Liver (tissue), 3 donors: ENCODE results near the gene IRAK1BP1.

Source experiments
- EGR1 ChIP-seq, 2 donors: IDR thresholded peaks; 2 replicates each; pipeline ENCODE4 v1.6.1; 2016 to 2018; ENCODE audit warnings: antibody characterized with exemption in 2 of 2, low read depth in 2 of 2
- GABPA ChIP-seq, 2 donors: IDR thresholded peaks in 1 of 2; conservative IDR thresholded peaks in 1 of 2; 2 replicates each; pipeline ENCODE4 v1.6.1; 2016; ENCODE audit warnings: antibody characterized with exemption in 2 of 2, mild to moderate bottlenecking in 1 of 2, moderate library complexity in 1 of 2
- HNF4A ChIP-seq, 2 donors: conservative IDR thresholded peaks; 2 replicates each; pipeline ENCODE4 v1.6.1; 2016; ENCODE audit warnings: antibody characterized with exemption in 2 of 2, mild to moderate bottlenecking in 2 of 2
- JUND ChIP-seq, 2 donors: IDR thresholded peaks; 2 replicates each; pipeline ENCODE4 v1.6.1; 2016; ENCODE audit warnings: antibody characterized with exemption in 2 of 2
- RAD21 ChIP-seq, 2 donors: IDR thresholded peaks; 2 replicates each; pipeline ENCODE4 v1.6.1; 2016; ENCODE audit warnings: antibody characterized with exemption in 2 of 2, mild to moderate bottlenecking in 2 of 2
- RXRA ChIP-seq, 2 donors: IDR thresholded peaks; 2 replicates each; pipeline ENCODE4 v1.6.1; 2017 to 2018; ENCODE audit warnings: antibody characterized with exemption in 2 of 2, mild to moderate bottlenecking in 1 of 2
- SP1 ChIP-seq: IDR thresholded peaks from 2 replicates; pipeline ENCODE4 v1.6.1; 2018; ENCODE audit warnings: antibody characterized with exemption, mild to moderate bottlenecking
- TAF1 ChIP-seq: conservative IDR thresholded peaks from 2 replicates; pipeline ENCODE4 v1.6.1; 2016; ENCODE audit warnings: antibody characterized with exemption, mild to moderate bottlenecking
- YY1 ChIP-seq: IDR thresholded peaks from 2 replicates; pipeline ENCODE4 v1.6.1; 2016; ENCODE audit warnings: antibody characterized with exemption, mild to moderate bottlenecking
- TF ChIP-seq, protein P1 (sequence below): fragments of 150-350 bp; IDR thresholded peaks from 2 replicates; pipeline ENCODE4 v1.5.1; 2017; ENCODE audit warnings: improper control_type of control experiment, low read depth, low read length; ENCODE audit not compliant: missing input control
- TF ChIP-seq, protein P2 (sequence below): IDR thresholded peaks from 2 replicates; pipeline ENCODE4 v1.6.1; 2016; ENCODE audit warnings: antibody characterized with exemption
- TF ChIP-seq, protein P3 (sequence below): IDR thresholded peaks from 2 replicates; pipeline ENCODE4 v1.6.1; 2016; ENCODE audit warnings: antibody characterized with exemption
- TF ChIP-seq, protein P4 (sequence below): IDR thresholded peaks from 2 replicates; pipeline ENCODE4 v1.6.1; 2016; ENCODE audit warnings: antibody characterized with exemption
- donor health status: healthy.
- donor health status: healthy.

DNA sequence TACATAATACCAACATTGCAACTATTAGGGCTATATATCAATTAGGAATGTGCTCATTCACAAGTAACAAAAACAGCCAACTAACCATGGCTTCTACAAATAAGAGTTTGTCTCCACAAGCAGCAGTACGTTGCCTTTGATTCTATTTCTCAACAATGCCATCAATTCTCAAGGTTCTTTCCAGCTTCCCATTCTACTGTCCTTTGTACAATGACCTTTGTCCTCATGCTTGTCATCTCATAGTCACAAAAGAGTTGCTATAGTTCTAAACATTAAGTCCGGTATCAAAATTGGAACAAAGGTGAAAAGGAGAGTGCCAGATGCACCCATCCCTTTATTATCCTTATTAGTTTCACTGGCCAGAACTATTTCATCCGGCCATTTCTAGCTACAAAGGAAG is 30.8 kb upstream of the IRAK1BP1 start:
- TF ChIP-seq, protein P1, sequence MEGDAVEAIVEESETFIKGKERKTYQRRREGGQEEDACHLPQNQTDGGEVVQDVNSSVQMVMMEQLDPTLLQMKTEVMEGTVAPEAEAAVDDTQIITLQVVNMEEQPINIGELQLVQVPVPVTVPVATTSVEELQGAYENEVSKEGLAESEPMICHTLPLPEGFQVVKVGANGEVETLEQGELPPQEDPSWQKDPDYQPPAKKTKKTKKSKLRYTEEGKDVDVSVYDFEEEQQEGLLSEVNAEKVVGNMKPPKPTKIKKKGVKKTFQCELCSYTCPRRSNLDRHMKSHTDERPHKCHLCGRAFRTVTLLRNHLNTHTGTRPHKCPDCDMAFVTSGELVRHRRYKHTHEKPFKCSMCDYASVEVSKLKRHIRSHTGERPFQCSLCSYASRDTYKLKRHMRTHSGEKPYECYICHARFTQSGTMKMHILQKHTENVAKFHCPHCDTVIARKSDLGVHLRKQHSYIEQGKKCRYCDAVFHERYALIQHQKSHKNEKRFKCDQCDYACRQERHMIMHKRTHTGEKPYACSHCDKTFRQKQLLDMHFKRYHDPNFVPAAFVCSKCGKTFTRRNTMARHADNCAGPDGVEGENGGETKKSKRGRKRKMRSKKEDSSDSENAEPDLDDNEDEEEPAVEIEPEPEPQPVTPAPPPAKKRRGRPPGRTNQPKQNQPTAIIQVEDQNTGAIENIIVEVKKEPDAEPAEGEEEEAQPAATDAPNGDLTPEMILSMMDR = no peak
- no peak for TF ChIP-seq RAD21 (IDR thresholded peaks at IDR 0.05)
- no peak for TF ChIP-seq YY1
- no peak for TF ChIP-seq SP1
- TF ChIP-seq, protein P2, sequence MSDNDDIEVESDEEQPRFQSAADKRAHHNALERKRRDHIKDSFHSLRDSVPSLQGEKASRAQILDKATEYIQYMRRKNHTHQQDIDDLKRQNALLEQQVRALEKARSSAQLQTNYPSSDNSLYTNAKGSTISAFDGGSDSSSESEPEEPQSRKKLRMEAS = no peak
- no peak for TF ChIP-seq EGR1 (IDR thresholded peaks at IDR 0.05; ENCODE audit: low read depth in 2 of 2)
- TF ChIP-seq, protein P3, sequence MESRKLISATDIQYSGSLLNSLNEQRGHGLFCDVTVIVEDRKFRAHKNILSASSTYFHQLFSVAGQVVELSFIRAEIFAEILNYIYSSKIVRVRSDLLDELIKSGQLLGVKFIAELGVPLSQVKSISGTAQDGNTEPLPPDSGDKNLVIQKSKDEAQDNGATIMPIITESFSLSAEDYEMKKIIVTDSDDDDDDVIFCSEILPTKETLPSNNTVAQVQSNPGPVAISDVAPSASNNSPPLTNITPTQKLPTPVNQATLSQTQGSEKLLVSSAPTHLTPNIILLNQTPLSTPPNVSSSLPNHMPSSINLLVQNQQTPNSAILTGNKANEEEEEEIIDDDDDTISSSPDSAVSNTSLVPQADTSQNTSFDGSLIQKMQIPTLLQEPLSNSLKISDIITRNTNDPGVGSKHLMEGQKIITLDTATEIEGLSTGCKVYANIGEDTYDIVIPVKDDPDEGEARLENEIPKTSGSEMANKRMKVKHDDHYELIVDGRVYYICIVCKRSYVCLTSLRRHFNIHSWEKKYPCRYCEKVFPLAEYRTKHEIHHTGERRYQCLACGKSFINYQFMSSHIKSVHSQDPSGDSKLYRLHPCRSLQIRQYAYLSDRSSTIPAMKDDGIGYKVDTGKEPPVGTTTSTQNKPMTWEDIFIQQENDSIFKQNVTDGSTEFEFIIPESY = no peak
- TF ChIP-seq RXRA (IDR thresholded peaks at IDR 0.05) = no peak
- no peak for TF ChIP-seq GABPA (IDR thresholded peaks at IDR 0.05 in 1 of 2, conservative IDR thresholded peaks at IDR 0.05 in 1 of 2)
- TF ChIP-seq JUND (IDR thresholded peaks at IDR 0.05) = no peak
- no peak for TF ChIP-seq TAF1
- TF ChIP-seq HNF4A (conservative IDR thresholded peaks at IDR 0.05) = peak in 1 of 2 donors; percentile 9
- TF ChIP-seq, protein P4, sequence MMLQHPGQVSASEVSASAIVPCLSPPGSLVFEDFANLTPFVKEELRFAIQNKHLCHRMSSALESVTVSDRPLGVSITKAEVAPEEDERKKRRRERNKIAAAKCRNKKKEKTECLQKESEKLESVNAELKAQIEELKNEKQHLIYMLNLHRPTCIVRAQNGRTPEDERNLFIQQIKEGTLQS = no peak
